AG04449 (cell line): Measurements from ENCODE around the gene TLCD4.
"Not testable (repeated sequence)": the region's sequence is repeated elsewhere in the genome, so short reads cannot be mapped to it uniquely, and the experiment has no call there.

Experiments used
- CTCF ChIA-PET: fragments of 350-600 bp; formaldehyde crosslinking; extraction: SDS; loops from one replicate; lab custom pipeline; 2021; ENCODE audit warnings: antibody characterized with exemption; lab: Yijun Ruan, JAX
- POLR2A ChIA-PET: fragments of 400-600, 350-600 bp; formaldehyde crosslinking; extraction: SDS; loops from one replicate; lab custom pipeline; 2020; ENCODE audit warnings: antibody characterized with exemption, inconsistent platforms; lab: Yijun Ruan, JAX
- DNase-seq: peaks from one replicate; pipeline ENCODE4 v3.0.0-alpha.2; 2010; ENCODE audit warnings: low read depth, low spot score
- H3K4me3 ChIP-seq: 2 replicates; pipeline ENCODE4 v1.5.1; 2011; ENCODE audit warnings: low read depth, mild to moderate bottlenecking, control low read depth, low read length
- CTCF ChIP-seq: IDR thresholded peaks from one replicate; pipeline ENCODE4 v1.5.1; 2011; ENCODE audit warnings: mild to moderate bottlenecking, moderate library complexity, low read length, control low read depth, inconsistent platforms; ENCODE audit not compliant: insufficient read depth; ENCODE audit errors: missing control alignments

The TLCD4 gene

GRCh38 chr1:95145493-95145892 is 28.3 kb downstream of the TLCD4 start:
- CTCF ChIA-PET = no interaction called here
- no peak overlapping the region for H3K4me3 ChIP-seq
- TF ChIP-seq CTCF = no peak
- DNase-seq = no peak
- POLR2A ChIA-PET = no interaction called here

DNA sequence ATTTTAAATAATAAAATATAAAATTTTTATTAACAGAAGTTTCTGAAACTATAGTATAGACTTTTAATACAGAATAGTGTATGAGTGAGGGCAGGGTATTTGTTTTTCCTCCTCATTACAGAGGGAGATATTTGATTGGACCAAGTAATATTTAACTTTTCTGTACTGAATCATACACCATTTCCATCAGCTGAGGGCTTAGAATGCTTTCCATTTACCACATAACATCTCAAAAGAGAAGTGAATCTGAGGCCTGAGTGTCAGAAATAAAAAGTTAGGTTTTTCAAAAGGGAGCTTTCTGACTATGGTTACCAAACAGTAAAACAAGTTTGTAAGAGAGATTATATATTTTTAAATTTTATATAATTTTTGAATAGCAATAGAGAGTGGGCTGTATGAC is 29.5 kb downstream of the TLCD4 start:
- TF ChIP-seq CTCF = no peak
- POLR2A ChIA-PET = no interaction called here
- DNase-seq = no peak
- no peak overlapping the region for H3K4me3 ChIP-seq
- CTCF ChIA-PET = no interaction called here

DNA sequence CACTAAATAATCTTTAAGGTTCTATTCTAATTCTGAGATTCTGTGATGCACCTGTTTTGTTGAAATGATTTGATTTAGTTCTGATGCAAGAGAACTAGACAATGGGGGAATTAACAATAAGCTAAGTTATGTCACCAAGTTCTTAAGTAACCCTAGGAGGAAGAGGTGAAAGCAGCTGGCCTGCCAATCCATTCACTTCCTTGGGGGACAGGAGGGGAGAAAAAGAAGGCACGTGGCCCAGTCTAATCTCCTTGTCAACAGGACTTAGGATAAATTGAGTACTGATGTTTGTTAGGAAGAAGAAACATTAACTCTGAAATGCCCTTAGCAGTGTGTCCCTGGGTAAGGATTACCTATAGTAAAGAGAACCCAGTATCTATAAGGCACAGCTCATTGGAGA is 36.9 kb downstream of the TLCD4 start:
- no peak for DNase-seq
- TF ChIP-seq CTCF = no peak
- ChIA-PET POLR2A (no interaction called here), CTCF (no interaction called here)
- H3K4me3 ChIP-seq = no peak overlapping the region

DNA sequence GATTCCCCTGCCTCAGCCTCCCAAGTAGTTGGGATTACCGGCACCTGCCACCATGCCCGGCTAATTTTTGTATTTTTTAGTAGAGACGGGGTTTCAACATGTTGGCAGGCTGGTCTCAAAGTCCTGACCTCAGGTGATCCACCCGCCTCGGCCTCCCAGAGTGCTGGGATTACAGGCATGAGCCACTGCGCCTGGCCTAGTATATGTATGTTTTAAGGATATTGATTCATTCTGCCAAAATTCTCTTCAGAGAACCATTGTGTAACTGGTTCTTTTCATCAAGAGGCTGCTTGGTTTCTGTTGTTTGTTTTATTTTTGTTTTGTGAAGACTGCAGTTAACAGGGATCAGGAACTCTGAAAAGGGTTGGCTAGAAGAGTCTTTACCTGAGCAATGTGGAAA is 48.4 kb downstream of the TLCD4 start:
- CTCF ChIA-PET, POLR2A ChIA-PET, DNase-seq, H3K4me3 ChIP-seq: not testable (repeated sequence)
